ENCODE data around the gene AADAT.

Gene AADAT

DNA sequence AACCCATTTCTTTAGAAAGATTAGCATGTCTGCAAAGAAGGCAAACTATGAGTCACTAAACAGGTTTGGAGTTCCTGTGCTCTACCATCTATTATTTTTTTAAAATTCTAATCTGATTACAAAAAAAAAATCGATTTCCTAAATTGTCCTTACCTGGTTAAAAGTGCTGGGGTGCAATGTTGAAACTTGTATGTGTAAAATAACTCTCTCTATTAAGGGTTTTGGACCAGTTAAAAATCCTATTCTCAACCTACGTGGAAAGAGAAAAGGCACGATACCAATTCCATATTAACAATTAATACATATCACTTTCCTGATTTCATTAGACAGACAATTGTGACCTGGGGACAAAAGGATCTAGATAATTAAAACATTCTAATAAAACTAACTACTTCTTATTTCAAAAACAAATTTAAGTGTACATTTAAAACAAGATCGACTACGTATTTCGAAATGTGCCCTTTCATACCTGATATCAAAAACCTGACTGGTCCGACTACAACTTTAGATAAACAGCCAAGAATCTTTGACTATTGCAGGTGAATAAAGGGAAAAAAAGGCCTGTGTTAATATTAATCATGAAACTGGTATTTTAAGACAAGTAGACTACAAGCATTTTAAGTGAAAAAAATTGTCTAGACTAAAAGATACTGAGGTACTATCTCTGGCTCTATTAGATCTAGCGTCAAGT lies 21.2 kb downstream of the AADAT start:
- TF ChIP-seq CREB1 (IDR thresholded peaks at IDR 0.05; ENCODE audit: low read depth) (no peak), TEAD4 (IDR thresholded peaks at IDR 0.05) (no peak), ZBTB7A (IDR thresholded peaks at IDR 0.05; ENCODE audit: low read depth) (no peak), YY1 (IDR thresholded peaks at IDR 0.05; ENCODE audit: low read depth) (no peak), NFIC (IDR thresholded peaks at IDR 0.05) (no peak), FOXM1 (IDR thresholded peaks at IDR 0.05; ENCODE audit: borderline replicate concordance, low read depth) (no peak), MAX (IDR thresholded peaks at IDR 0.05) (no peak), TAF1 (IDR thresholded peaks at IDR 0.05; ENCODE audit: low read depth) (no peak)
- TF ChIP-seq, protein P1, sequence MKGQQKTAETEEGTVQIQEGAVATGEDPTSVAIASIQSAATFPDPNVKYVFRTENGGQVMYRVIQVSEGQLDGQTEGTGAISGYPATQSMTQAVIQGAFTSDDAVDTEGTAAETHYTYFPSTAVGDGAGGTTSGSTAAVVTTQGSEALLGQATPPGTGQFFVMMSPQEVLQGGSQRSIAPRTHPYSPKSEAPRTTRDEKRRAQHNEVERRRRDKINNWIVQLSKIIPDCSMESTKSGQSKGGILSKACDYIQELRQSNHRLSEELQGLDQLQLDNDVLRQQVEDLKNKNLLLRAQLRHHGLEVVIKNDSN (IDR thresholded peaks at IDR 0.05): no peak
- TF ChIP-seq, protein P2, sequence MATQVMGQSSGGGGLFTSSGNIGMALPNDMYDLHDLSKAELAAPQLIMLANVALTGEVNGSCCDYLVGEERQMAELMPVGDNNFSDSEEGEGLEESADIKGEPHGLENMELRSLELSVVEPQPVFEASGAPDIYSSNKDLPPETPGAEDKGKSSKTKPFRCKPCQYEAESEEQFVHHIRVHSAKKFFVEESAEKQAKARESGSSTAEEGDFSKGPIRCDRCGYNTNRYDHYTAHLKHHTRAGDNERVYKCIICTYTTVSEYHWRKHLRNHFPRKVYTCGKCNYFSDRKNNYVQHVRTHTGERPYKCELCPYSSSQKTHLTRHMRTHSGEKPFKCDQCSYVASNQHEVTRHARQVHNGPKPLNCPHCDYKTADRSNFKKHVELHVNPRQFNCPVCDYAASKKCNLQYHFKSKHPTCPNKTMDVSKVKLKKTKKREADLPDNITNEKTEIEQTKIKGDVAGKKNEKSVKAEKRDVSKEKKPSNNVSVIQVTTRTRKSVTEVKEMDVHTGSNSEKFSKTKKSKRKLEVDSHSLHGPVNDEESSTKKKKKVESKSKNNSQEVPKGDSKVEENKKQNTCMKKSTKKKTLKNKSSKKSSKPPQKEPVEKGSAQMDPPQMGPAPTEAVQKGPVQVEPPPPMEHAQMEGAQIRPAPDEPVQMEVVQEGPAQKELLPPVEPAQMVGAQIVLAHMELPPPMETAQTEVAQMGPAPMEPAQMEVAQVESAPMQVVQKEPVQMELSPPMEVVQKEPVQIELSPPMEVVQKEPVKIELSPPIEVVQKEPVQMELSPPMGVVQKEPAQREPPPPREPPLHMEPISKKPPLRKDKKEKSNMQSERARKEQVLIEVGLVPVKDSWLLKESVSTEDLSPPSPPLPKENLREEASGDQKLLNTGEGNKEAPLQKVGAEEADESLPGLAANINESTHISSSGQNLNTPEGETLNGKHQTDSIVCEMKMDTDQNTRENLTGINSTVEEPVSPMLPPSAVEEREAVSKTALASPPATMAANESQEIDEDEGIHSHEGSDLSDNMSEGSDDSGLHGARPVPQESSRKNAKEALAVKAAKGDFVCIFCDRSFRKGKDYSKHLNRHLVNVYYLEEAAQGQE (IDR thresholded peaks at IDR 0.05; ENCODE audit: low read depth): no peak

GRCh38 chr4:170059421-170059820 lies 30.3 kb downstream of the AADAT start:
- TF ChIP-seq CREB1 (IDR thresholded peaks at IDR 0.05; ENCODE audit: low read depth): no peak

- no peak for TF ChIP-seq EP300 (IDR thresholded peaks at IDR 0.05; ENCODE audit: borderline replicate concordance)
- TF ChIP-seq, protein P1 (IDR thresholded peaks at IDR 0.05): no peak
- TF ChIP-seq YY1 (IDR thresholded peaks at IDR 0.05; ENCODE audit: low read depth): no peak
- TF ChIP-seq, protein P2 (IDR thresholded peaks at IDR 0.05; ENCODE audit: low read depth): no peak
These were observed 30.9 kb downstream of the AADAT start for GRCh38 chr4:170058826-170059225.

DNA sequence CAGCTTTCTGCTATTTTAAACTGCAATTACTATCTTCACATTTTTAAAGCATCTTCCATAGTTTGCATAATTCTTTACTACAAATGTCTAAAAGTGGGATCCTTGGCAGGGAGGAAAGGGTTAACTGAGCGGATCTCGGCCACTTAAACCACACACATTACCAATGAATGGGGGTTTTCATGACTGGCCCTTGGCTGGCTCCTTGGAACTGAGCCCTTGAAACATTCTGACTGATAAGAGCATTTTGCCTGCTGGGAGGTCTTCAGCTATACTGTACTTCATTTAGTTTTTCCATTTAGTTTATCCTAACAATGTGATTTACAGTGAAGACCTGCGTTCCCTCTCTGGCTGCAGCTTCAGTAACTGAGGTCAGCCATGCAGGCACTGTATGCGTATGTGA lies 31.9 kb downstream of the AADAT start:
- TF ChIP-seq CREB1 (IDR thresholded peaks at IDR 0.05; ENCODE audit: low read depth): no peak
- TF ChIP-seq ZBTB7A (IDR thresholded peaks at IDR 0.05; ENCODE audit: low read depth): no peak
- TF ChIP-seq TAF1 (IDR thresholded peaks at IDR 0.05; ENCODE audit: low read depth): no peak
- no peak for TF ChIP-seq MAX (IDR thresholded peaks at IDR 0.05)
- no peak for TF ChIP-seq NFIC (IDR thresholded peaks at IDR 0.05)
- TF ChIP-seq, protein P1 (IDR thresholded peaks at IDR 0.05): no peak
- TF ChIP-seq FOXM1 (IDR thresholded peaks at IDR 0.05; ENCODE audit: borderline replicate concordance, low read depth): no peak
- no peak for TF ChIP-seq CEBPB (IDR thresholded peaks at IDR 0.05)
- no peak for TF ChIP-seq RAD21 (IDR thresholded peaks at IDR 0.05; ENCODE audit: low read depth)
- TF ChIP-seq EP300 (IDR thresholded peaks at IDR 0.05; ENCODE audit: borderline replicate concordance): no peak
- TF ChIP-seq EGR1 (IDR thresholded peaks at IDR 0.05): no peak
- TF ChIP-seq, protein P2 (IDR thresholded peaks at IDR 0.05; ENCODE audit: low read depth): no peak
- no peak for TF ChIP-seq TEAD4 (IDR thresholded peaks at IDR 0.05)
- TF ChIP-seq TCF12 (IDR thresholded peaks at IDR 0.05; ENCODE audit: low read depth): no peak

- TF ChIP-seq TAF1 (IDR thresholded peaks at IDR 0.05; ENCODE audit: low read depth) (no peak), MAX (IDR thresholded peaks at IDR 0.05) (no peak), EP300 (IDR thresholded peaks at IDR 0.05; ENCODE audit: borderline replicate concordance) (no peak), NFIC (IDR thresholded peaks at IDR 0.05) (no peak), EGR1 (IDR thresholded peaks at IDR 0.05) (no peak), CREB1 (IDR thresholded peaks at IDR 0.05; ENCODE audit: low read depth) (no peak)
These were observed 36.8 kb downstream of the AADAT start for GRCh38 chr4:170052919-170053318.
